CD4-positive, alpha-beta T cell treated with Interleukin-12 subunit alpha and Interleukin-12 subunit beta, for 1 hour (primary cell): ENCODE data around the gene WWP2.
"Not testable (repeated sequence)": the region's sequence is repeated elsewhere in the genome, so short reads cannot be mapped to it uniquely, and the experiment has no call there.

Experiments used
- DNase-seq: peaks from one replicate; pipeline ENCODE4 v3.0.0-alpha.2; 2020

The WWP2 gene

DNA sequence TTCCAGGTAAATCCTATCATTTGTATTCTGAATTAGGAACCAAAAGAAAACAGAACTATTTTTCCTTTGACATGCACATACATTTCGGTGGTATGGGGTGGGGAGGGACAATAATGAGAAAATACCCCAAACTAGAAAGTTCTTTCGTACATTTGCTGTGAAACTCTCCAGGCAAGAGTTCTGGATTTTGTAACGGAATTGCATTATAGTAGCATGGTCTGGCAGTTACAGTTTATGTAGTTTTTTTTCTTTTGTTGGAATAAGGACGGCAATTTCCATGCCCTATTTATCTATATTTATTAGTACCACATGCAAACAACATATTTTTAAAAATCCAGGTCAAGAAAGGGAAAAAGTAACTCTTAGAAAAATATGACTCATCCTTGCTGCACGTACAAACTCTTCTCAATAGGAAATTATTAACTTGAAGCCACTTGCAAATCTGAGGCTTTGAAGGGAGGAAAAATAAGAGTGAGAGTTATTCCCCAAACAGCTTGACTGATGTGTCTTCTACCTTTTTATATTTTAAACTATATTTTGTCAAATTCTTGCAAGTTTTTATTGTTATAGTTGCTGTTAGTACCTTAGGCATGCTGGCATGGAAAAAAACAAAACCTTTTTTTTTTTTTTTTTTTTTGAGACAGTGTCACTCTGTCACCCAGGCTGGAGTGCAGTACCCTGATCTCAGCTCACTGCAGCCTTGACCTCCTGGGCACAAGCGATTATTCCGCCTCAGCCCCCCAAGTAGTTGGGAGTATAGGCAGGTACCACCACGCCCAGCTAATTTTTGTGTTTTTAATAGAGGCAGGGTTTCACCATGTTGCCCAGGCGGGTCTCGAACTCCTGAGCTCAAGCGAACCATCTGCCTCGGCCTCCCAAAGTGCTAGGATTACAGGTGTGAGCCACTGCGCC is 69.3 kb downstream of the WWP2 start:
- DNase-seq, result no peak

DNA sequence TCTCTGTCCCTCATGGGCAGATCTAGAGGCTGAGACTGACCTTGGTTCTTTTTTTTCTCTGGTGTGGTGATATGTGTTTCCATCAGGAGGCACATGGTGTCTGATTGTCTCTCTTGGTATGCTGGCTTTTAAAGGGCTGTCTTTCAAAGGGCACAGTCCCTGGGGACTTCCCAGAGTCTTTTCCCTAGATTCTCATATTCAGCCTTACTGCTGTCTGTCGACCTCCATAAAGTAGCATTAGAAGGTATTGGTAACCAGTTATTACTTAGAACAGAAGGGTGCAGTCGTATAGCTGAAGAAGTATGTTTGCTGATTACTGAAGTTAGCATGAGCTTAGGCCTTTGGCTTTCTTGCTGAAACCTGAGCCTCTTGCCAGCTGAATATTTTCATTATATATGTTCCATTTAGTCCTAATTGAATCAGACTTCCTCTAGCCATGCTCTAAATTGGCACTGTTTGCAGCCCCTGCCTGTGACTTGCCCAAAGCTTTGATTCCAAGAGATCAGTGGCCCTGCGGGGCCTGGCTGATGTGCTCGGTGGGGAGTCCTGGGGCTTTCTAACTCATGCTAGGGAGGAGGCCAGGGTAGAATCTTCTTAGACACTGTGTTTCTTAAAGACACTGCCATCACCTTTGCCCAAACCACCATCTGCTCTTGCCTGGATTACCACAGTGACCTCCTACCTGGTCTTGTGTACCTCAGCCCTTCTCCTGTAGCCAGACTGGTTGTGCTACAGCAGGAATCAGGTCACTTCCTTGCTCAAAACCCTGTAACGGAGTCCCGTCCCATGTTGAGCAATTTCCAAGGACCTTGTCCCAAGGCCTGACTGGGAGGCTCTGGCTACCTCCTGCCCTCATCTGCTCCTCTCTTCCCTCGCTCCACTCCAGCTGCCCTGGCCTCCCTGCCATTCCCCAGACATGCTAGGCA is 71.5 kb downstream of the WWP2 start:
- DNase-seq, result no peak

DNA sequence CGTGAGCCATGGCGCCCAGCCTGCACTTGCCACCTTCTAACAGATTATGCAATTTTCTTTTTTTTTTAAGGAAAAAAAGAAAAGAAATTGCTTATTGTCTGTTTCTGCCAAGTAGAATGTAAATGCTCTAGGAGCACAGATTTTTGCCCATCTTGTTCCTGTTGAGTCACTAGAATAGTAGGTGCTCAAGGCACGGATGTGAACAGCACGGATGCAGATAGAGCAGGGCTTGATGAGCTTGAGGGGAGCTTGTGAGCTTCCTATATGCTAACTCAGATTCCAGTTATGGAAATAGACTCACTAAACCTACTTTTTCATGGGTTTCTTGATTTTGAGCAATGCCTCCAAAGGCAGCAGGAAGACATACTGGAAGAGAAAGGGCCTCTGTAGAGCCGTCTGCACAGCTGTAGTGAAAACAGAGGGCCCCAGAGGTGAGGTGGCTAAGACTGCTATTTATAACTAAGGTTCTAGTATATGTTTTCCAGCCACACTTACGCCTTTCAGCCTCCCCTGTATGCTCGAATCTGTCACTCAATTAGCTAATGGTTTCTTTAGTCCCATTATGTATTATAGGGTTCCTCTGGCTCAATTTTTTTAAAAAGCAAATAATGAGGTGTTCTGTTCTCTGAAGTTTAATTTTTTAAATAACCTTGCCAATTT is 72.8 kb downstream of the WWP2 start:
- DNase-seq, result no peak

DNA sequence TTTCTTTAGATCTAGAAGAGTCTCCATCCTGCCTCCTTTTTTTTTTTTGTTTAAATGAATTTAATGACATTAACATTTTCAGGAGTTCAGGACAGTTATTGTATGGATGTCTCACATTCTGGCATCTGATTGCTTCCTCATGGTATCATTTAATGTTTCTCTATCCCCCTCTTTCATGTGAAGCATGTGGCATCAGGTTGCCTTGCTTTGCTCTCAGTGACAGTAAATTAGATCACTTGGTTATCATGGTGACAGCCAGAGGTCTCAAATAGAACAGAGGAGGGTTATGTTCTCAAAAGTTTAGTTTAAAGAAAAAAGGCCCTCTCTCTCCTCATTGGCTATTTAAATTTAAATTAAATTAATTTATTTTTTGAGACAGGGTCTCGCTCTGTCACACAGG is 74.1 kb downstream of the WWP2 start:
- no peak for DNase-seq

DNA sequence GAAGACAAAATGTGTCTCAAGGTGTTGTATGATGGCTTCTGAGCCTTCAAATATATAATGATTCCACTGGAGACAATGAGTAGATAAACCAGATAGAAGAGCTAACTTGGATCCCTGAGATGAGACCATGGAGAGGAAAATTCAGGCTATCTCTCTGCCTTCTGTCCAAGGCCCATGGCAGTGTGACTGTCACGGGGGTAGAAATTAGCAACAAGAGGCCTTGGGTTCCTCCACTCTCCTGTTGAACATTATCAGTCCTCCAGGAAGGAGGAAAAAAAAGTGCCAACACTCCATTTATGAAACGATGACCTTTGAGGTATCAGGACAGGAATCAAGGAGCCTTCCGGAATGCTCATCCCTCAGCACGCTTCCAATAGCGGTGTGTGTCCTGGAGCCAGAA is 75.2 kb downstream of the WWP2 start:
- DNase-seq, result no peak

DNA sequence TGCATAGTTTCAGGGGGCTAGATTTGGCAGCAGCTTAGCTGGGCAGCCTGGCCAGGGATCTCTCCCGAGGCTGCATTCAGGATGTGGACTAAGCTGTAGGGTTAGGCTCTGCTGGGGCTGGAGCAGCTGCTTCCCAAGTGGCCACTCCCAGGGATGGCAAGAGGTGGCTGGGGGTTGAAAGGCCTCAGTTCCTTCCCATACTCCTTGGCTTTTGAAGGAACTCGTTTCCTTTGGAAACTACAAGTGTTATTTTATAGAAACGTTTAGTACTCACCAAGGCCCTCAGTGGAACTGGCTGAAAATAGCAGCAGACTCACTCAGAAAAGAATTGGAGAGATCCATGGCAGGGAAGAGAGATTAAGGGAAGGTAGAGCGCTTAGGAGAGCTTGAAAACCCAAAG is 76.4 kb downstream of the WWP2 start:
- no peak for DNase-seq

DNA sequence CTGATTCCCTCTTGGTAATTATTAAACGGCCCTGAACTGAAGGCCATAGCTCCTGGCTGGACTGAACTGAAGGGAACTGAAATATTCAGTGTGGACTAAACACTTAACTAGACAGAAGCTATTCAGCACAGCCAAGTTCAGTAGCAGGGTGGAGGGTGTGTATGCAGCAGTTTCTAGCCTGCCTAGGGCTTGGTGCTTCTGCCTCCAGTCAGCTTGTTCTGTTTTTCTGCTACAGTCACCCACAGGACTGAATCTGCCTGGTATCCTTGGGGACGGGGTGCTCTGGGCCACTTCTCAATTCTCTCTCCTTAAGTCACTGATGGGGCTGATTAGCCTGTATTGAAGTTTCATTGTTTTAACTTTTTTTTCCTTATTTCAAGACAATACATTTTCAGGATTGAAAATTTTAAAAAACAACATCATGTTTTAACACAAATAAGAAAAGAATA is 77.1 kb downstream of the WWP2 start:
- DNase-seq, result no peak

DNA sequence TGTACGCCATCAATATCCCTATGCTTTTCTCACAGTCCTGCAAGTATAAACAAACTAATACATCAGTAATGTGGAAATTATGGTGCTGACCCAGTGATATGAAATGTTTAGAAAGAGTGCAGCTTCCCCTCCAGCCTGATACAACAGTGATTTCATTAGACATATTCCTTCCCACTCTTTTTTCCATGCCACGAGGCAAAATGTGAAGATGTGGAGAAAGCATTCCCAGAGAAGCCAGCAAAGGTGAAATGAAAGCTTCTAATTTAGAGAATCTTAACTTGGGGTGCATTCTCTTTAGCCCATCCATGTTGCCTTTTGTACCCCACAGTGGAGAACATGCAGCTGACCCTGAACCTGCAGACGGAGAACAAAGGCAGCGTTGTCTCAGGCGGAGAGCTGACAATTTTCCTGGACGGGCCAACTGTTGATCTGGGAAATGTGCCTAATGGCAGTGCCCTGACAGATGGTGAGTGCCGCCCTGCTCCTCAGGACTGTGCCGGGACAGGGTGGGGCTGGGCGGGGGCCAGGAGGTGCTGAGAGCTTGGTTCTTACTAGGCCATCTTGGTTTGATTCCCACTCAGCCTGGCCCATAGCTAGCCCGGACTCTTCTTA is 77.8 kb downstream of the WWP2 start:
- DNase-seq, result no peak

DNA sequence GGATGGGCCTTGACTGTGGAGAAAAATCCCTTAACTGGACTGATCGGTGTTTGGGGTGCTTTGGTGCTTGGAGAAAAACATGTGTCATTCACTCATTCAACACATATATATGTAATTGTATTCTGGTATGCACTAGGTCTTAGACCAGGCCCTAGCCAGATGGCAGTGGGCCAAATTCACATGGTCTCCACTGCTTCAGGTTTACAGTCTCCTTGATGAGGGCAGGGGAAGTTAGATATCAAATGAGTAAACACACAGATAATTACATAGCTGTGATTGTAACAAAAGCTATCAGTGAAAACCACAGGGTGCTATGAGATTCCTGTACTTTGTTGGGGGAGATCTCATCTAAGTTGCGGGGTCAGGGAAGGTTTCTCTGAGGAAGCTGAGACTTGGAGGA is 78.8 kb downstream of the WWP2 start:
- no peak for DNase-seq

DNA sequence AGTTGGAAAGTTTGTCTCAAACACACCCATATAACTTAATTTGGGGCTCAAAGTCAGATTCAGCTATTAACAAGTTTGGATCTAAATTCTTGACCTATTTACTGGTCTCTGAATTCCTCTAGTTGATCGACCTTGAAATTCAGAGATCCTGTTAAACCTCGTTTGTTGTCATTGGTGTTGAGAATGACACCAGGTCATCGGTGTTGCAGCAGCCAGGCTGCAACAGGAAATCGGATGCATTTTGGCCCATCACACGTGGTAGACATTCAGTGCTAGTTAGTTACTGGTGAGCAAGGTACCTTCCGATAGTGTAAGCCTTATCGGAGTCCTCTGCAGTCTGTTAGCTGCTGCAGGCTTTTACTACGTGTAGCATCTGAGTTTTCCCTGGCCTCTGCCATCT is 82.3 kb downstream of the WWP2 start:
- DNase-seq, result no peak

DNA sequence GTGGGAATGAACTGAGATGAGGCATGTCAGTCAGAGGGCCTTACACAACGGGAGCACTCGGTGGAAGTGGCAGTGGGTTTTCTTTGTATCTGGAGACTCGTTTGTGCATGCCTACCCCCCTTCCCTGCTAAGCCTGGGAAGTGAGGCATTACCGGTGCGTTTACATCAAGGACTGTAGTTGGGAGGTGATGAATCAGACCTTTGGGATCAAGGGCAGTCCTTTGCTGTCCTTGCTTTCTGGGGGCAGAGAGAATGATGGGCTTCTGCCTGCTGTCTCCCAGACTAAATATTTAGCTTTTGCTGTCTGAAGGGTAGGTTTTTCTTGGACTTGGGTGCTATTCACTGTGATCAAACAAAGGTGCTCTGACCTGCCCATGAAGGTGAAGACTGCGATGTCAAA is 83.0 kb downstream of the WWP2 start:
- no peak for DNase-seq

DNA sequence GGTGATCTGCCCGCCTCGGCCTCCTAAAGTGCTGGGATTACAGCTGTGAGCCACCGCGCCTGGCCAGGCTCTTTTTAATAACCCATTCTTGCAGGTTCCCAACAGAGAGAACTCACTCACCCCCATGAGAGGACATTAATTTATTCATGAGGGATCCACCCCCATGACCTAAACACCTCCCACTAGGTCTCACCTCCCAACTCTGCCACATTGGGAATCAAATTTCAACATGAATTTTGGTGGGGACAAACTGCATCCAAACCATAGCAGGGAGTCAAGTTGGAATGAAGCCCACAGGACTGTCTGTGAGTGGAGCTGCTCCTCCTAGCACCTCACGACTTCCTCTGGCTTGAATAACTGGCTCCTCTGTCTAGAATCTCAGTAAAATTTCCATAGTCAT is 85.5 kb downstream of the WWP2 start:
- DNase-seq, result no peak

DNA sequence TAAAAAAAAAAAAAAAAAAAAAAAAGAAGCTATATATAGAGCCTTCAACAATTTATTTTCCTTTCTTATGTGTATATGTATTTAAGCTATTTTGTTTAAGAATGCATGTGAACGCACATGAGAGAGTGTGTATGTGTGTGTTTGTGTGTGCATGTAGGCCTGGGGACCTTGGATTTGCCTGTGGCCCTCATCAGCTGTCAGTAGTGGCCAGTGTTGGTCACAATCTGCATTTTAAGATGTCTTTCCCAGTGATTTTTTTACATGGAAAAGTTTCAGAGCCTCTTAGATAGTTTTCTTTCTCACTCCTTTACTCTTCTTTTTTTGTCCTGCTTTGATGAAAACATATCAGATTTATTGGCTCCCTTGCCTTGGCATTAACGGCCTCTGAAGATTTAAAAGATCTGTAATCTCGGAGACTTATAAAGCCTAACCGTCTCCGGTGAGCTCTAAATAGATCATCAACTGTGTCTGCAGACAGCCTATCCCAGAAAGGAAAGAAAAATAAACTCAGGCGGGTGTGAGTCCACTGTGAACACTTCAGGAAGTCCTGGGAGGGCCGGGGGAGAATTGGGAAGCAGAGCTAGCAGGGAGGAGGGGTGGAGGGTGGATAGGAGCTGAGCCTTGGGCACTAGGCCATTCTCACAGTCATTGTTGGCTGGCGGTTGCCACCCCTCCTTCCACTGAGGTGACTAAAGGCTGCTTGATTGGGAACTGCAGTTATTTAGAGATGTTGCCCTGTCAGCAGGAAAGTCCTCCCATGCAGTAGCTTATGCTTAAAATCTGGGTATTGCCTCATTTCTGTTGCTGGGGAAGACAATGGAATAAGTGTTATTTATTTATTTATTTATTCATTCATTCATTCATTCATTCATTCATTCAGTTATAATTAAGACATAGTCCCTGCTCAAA is 86.8 kb downstream of the WWP2 start:
- DNase-seq, result no peak

DNA sequence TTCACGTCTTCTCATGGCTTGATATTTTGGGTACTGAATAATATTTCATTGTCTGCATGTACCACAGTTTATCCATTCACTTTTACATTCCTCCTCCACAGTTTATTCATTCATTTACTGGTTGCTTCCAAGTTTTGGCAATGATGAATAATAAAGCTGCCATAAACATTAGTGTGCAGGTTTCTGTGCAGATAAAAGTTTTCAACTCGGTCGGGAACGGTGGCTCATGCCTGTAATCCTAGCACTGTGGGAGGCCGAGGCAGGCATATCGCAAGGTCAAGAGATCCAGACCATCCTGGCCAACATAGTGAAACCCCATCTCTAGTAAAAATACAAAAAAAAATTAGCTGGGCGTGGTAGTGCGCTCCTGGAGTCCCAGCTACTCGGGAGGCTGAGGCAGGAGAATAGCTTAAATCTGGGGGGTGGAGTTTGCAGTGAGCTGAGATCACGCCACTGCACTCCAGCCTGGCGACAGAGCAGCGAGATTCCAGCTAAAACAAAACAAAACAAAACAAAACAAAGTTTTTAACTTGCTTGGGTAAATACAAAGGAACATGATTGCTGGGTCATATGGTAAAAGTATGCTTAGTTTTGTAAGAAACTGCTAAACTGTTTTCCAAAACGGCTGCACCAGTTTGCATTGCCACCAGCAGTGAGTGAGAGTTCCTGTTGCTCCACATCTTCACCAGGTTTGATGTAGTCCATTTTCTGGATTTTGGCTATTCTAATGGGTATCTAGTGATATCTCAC is 89.5 kb downstream of the WWP2 start:
- no peak for DNase-seq

DNA sequence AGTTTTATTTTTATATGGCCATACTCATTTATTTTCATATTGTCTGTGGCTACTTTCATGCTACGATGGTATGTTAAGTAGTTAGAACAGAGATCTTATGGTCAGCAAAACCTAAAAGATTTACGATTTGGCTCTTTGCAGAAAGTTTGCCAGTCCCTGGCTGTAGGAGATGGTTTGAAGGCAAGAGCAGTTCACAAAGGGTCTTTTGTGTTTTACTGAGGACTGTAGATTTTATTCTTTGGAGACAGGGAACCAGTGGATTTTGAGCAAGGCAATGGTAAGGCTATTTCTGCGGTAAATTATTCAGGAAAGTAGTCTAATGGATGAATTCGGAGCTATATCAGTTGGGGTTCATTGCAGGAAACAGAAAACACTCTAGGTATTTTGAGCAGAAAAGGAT is 90.7 kb downstream of the WWP2 start:
- DNase-seq, result no peak

DNA sequence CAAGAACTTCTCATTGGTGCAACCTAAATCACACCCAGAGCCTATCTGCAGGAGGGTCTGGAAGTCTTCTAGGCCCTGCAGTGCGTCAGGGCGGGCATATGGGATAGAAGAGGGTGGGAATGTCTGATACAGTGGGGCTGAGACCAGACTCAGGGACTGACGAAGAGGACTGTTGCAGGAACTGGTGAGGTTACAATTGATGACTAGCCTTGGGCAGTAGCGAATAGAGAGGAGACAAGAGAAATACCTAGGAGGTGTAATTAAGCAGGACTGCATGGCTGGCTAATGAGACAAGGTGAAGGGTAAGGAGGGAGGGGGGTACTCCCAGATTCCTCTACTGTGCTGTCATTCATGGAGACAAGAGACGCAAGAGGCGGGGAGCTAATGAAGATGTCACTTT is 91.3 kb downstream of the WWP2 start:
- DNase-seq, result no peak

DNA sequence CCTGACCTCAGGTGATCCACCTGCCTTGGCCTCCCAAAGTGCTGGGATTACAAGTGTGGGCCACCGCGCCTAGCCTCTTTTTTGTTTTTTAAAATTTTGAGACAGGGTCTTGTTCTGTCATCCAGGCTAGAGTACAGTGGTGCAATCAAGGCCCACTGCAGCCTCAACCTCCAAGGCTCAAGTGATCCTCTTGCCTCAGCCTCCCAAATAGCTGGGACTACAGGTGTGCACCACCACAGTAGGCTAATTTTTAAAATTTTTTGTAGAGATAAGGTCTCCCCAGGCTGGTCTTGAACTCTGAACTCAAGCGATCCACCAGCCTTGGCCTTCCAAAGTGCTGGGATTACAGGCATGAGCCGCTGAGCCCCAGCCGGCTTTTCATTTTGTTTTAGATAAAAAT is 92.6 kb downstream of the WWP2 start:
- DNase-seq, result not testable (repeated sequence)

DNA sequence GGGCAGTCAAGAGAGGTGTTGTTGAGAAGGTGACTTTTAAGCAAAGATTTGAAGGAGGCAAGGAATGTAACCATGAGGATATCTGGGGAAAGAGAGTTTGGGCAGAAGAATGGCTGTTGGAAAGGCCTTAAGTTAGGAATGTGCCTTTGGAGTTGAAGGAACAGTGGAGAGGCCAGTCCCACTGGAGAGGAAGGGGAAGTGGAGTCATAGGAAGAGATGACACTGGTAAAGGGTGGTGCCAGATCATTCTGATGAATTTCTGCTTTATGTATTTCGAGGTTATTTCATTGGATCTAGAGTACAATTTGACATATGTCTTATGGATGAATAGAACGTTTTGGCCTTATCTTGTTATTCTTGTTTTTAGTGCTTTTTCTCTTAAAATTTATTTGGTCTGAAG is 93.5 kb downstream of the WWP2 start:
- no peak for DNase-seq

DNA sequence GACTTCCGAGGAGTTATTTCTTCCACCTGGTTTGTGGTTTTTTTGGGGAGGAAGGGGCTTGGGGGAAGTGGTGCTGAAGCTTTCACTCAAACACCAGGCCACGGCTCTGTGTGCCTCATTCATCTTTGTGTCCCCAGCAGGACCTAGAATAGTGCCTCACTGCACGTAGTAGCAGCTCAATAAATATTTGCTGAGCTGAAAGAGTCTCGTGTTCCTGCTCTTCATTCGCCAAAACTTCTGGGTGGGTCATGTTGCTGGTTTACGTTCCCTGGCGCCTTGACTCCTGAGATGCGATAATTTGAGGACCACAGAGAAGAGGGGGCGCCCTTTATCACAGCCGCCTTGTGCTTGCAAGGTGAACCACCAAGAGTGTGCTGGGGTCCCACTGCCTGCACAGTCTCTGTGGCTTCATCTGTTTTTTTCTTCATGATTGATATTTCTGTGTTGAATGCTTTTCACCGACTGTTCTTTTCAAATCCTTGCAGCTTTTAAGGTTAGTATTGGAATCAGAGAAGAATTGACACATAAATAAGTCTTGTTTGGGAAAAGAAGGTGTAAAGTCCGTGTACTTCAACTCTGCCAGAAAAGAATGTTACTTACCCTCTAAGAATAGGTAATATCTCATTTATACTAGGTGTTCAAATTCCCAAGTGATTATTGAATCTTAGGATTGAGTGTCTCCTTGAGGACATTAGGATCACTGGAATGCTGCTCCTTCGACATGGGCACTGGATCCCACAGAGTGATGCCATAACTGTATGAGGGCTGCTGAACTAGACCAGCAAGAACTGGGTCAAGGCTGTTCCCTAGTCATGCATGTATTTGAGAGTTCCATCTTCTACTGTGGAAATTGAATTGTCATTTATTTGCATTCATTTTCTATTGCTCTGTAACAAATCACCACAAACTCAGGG is 96.3 kb downstream of the WWP2 start:
- no peak for DNase-seq
